ENCODE results near the gene PPWD1.
"Not testable (repeated sequence)": the region's sequence is repeated elsewhere in the genome, so short reads cannot be mapped to it uniquely, and the experiment has no call there.

The PPWD1 gene

GRCh38 chr5:65570598-65571226 is 7.6 kb downstream of the PPWD1 start:
- no peak overlapping the region for H3K4me3 ChIP-seq (ENCODE audit: low read depth, low read length)
- no peak for TF ChIP-seq CTCF (IDR thresholded peaks at IDR 0.05; ENCODE audit: low read depth, low read length)

GRCh38 chr5:65577141-65577540 is 14.0 kb downstream of the PPWD1 start:
- TF ChIP-seq CTCF (IDR thresholded peaks at IDR 0.05; ENCODE audit: low read depth, low read length) = no peak
- no peak overlapping the region for H3K4me3 ChIP-seq (ENCODE audit: low read depth, low read length)

- no peak for TF ChIP-seq CTCF (IDR thresholded peaks at IDR 0.05; ENCODE audit: low read depth, low read length)
- no peak overlapping the region for H3K4me3 ChIP-seq (ENCODE audit: low read depth, low read length)
These were observed 25.6 kb downstream of the PPWD1 start for GRCh38 chr5:65588694-65589093.

DNA sequence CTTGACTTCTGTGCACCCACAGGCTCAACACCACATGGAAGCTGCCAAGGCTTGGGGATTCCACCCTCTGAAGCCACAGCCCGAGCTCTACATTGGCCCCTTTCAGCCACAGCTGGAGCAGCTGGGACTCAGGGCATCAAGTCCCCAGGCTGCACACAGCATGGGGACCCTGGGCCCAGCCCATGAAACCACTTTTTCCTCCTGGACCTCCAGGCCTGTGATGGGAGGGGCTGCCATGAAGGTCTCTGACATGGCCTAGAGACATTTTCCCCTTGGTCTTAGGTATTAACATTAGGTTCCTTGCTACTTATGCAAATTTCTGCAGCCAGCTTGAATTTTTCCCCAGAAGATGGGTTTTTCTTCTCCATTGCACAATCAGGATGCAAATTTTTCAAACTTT is 38.7 kb downstream of the PPWD1 start:
- not testable (repeated sequence) for H3K4me3 ChIP-seq (ENCODE audit: low read depth, low read length)

GRCh38 chr5:65611524-65611923 is 48.4 kb downstream of the PPWD1 start:
- H3K4me3 ChIP-seq (ENCODE audit: low read depth, low read length) = no peak overlapping the region
- TF ChIP-seq CTCF (IDR thresholded peaks at IDR 0.05; ENCODE audit: low read depth, low read length) = no peak

DNA sequence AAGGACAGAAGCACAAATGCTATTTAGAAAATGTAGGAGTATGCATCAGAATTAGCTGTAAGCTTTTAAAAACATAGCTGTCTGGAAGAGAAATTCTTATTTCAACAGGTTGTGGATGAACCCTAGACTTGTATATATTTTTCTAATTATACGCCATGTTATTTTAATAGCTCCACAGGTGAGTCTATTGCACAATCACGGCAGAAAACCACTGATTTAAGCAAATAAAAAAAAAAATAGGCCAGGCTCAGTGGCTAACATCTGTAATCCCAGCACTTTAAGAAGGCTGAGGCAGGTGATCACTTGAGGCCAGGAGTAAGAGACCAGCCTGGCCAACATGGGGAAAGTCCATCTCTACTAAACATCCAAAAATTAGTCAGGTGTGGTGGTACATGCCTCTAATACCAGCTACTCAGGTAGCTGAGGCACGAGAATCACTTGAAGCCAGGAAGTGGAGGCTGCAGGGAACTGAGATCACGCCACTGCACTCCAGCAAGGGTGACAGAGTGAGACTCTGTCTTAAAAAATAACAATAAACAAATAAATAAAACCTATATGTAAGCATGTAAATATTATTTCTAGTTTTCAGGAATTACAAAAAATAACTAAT is 49.3 kb downstream of the PPWD1 start:
- no peak overlapping the region for H3K4me3 ChIP-seq (ENCODE audit: low read depth, low read length)
- TF ChIP-seq CTCF (IDR thresholded peaks at IDR 0.05; ENCODE audit: low read depth, low read length) = no peak

- no peak overlapping the region for H3K4me3 ChIP-seq (ENCODE audit: low read depth, low read length)
- no peak for TF ChIP-seq CTCF (IDR thresholded peaks at IDR 0.05; ENCODE audit: low read depth, low read length)
These were observed 56.9 kb downstream of the PPWD1 start for GRCh38 chr5:65620021-65620420.

DNA sequence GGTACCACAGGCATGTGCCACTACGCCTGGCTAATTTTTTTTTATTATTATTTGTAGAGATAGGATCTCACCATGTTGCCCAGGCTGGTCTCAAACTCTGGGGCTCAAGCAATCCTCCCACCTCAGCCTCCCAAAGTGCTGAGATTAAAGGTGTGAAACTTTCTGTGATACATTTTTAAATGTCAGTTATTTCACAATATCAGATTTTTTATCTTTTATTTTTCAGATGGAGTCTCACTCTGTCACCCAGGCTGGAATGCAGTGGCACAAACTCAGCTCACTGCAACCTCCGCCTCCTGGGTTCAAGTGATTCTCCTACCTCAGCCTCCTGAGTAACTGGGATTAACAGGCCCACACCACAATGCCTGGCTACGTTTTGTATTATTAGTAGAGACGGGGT is 58.9 kb downstream of the PPWD1 start:
- not testable (repeated sequence) for H3K4me3 ChIP-seq (ENCODE audit: low read depth, low read length)
